Measurements from ENCODE around the gene ERN2.

DNA sequence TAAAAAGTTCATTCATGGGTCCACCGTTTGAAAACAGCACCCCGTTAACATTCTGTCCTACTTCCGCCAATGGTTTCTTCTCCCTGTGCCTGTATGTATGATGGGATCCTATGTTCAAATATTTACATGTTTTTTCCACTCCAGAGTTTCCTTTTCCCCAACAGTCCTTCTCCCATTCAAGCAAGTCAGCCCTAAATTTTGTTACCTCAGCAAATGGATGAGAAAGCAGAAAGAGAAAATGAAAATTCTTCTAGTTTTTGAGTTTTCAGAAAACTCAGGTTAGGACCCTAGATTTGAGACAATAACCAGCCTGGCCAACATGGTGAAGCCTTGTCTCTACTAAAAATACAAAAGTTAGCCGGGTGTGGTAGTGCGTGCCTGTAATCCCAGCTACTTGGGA is 3.5 kb upstream of the ERN2 start:
- TF ChIP-seq, protein P1, sequence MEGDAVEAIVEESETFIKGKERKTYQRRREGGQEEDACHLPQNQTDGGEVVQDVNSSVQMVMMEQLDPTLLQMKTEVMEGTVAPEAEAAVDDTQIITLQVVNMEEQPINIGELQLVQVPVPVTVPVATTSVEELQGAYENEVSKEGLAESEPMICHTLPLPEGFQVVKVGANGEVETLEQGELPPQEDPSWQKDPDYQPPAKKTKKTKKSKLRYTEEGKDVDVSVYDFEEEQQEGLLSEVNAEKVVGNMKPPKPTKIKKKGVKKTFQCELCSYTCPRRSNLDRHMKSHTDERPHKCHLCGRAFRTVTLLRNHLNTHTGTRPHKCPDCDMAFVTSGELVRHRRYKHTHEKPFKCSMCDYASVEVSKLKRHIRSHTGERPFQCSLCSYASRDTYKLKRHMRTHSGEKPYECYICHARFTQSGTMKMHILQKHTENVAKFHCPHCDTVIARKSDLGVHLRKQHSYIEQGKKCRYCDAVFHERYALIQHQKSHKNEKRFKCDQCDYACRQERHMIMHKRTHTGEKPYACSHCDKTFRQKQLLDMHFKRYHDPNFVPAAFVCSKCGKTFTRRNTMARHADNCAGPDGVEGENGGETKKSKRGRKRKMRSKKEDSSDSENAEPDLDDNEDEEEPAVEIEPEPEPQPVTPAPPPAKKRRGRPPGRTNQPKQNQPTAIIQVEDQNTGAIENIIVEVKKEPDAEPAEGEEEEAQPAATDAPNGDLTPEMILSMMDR (CRISPR knock-in tag; IDR thresholded peaks at IDR 0.05): no peak
- TF ChIP-seq ZBTB38 (CRISPR knock-in tag; IDR thresholded peaks at IDR 0.05): no peak
- TF ChIP-seq SIN3A (IDR thresholded peaks at IDR 0.05; ENCODE audit: borderline replicate concordance, low read depth, low read length): no peak
- no peak for TF ChIP-seq GTF2F1 (IDR thresholded peaks at IDR 0.05; ENCODE audit: low read length)

Measured in HepG2 (cell line).